ENCODE results near the gene SLC47A2.

SLC47A2 gene

DNA sequence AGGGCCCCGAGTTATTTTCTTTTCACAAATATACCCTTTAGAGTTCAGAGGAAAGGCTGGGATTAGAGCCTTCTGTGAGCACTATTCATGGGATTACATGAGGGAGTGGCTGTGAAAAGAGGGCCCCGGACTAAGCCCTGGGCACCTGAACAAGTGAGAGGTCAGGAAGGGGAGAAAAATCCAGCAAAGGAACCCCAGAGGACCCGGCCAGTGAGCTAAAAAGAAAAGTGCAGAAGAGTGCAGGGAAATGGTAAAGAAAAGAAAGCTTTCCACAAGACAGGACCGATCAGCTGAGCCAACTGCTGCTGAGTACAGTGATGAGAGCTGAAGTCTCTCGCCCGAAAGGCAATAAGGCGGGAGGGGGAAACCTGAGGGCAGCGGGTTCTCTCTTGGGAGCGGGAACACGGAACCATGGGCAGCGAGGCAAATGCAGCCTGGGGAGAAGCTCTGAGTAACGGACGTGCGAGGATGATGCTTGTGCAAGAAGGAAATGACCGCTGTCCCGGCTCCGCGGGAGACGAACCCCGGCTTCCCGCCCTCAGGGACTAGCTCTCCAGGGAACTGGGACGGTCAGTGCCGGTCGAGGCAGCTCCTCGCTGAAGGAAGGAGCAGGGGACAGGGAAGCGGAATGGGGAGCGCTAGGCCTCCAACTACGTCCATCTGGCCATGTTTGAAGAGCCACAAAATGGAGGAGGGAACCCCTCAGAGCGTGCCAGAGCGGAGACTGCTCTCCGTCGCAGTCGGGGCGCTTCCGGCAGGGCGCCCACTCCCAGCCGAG, 68.5 kb downstream of the SLC47A2 start:
- peak overlapping the region; percentile 93 for H3K4me3 ChIP-seq (ENCODE audit: low read length)
- TF ChIP-seq, protein P1, sequence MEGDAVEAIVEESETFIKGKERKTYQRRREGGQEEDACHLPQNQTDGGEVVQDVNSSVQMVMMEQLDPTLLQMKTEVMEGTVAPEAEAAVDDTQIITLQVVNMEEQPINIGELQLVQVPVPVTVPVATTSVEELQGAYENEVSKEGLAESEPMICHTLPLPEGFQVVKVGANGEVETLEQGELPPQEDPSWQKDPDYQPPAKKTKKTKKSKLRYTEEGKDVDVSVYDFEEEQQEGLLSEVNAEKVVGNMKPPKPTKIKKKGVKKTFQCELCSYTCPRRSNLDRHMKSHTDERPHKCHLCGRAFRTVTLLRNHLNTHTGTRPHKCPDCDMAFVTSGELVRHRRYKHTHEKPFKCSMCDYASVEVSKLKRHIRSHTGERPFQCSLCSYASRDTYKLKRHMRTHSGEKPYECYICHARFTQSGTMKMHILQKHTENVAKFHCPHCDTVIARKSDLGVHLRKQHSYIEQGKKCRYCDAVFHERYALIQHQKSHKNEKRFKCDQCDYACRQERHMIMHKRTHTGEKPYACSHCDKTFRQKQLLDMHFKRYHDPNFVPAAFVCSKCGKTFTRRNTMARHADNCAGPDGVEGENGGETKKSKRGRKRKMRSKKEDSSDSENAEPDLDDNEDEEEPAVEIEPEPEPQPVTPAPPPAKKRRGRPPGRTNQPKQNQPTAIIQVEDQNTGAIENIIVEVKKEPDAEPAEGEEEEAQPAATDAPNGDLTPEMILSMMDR (conservative IDR thresholded peaks at IDR 0.05; ENCODE audit: low read length) = no peak
- peak; percentile 75 for DNase-seq (ENCODE audit: low read depth)

DNA sequence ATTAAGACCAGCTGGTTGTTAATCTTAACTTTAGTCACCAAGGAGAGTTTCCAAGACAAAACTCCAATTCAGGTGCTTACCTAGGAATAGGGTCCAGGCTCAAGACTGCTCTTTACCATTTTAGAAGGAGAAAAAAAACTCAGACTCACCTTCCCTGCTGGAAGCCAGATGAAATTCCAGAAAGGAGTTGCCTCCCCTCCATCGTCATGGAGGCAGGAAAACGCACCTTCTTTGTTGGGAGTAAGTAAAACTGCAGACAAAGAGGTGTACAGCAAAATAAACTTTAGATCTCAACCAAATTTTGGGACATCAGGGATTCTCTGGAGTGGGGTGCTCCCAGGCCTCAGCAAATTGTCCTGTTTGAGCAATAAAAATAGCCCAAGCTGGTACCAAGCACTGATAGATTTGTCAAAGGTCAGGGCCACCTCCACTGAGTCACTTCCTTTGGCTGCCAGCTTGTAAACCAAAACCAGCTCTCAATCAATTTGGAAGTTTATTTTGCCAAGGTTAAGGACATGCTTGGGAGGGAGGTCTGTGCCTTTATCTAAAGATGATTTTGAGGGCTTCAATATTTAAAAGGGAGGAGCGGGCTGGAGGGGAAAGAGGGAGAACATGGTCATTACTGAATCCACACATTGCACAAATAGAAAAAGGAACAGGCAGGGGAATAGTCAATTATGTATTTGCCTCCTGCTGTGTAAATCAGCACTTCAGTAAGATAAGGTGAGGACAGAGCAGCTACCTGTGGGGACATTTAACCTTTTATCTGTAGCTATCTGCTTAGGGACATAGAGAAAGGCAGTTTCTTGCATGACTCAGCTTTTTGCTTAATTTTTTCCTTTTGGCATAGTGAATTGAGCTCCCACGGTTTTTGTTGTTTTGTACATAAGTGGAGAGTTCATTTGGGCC, 69.3 kb downstream of the SLC47A2 start:
- peak overlapping the region; percentile 93 for H3K4me3 ChIP-seq (ENCODE audit: low read length)
- peak; percentile 9 for DNase-seq (ENCODE audit: low read depth)
- TF ChIP-seq, protein P1 (conservative IDR thresholded peaks at IDR 0.05; ENCODE audit: low read length) = no peak

DNA sequence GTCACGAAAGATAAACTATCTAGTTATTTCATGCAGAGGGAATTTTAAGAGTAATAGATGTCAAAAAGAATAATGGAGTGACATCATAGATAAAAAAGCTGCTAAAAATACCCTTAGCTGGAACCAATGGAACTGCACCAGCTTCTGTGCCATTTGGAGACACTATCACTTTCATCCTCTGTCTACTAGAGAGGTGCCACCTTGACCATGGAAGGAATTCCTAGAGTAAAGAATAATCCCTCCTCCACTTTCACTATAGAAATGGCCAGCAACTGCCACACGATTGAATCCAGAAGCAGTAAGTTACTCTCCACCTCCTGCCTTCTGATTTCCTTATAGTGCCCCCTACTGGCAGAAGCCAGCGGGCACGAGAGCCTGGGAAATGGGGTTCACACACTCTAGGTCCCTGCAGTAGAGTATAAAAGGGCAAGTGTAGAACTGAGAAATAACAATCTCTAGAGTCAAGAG, 70.6 kb downstream of the SLC47A2 start:
- no peak overlapping the region for H3K4me3 ChIP-seq (ENCODE audit: low read length)
- TF ChIP-seq, protein P1 (conservative IDR thresholded peaks at IDR 0.05; ENCODE audit: low read length) = peak; percentile 31
- no peak for DNase-seq (ENCODE audit: low read depth)

DNA sequence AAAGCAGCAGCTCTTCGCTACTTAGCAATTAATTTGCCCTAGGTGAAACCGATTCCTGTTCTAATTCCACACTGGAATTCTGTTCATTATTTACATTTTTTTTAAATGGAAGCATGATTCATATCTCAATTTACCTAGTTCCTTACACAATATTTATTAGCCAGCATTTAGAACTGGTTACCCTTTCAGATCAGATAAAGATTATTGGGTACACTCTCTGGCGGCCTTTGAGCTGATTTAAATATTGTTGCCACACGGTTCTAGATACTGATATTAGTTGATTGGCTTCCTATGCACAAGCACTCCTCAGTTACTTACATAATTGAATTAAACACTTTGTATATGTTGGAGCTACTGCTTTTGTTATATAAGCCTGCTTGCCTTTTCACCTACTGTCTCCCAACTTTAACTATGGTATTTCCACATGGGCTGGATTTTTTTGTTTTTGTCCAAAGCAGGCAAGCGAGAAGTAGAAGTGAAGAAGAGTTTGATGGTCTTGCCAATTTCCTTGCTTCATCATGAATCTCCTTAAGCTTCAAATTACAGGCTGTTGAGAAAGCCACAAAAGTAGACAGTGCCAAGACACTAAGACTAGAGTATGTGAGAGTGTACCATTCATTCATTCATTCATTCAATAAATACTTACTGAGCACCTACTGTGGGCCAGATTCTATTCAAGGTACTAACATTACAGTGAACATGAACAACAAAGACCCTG, 71.7 kb downstream of the SLC47A2 start:
- TF ChIP-seq, protein P1 (conservative IDR thresholded peaks at IDR 0.05; ENCODE audit: low read length) = no peak
- DNase-seq (ENCODE audit: low read depth) = peak; percentile 62
- H3K4me3 ChIP-seq (ENCODE audit: low read length) = no peak overlapping the region

DNA sequence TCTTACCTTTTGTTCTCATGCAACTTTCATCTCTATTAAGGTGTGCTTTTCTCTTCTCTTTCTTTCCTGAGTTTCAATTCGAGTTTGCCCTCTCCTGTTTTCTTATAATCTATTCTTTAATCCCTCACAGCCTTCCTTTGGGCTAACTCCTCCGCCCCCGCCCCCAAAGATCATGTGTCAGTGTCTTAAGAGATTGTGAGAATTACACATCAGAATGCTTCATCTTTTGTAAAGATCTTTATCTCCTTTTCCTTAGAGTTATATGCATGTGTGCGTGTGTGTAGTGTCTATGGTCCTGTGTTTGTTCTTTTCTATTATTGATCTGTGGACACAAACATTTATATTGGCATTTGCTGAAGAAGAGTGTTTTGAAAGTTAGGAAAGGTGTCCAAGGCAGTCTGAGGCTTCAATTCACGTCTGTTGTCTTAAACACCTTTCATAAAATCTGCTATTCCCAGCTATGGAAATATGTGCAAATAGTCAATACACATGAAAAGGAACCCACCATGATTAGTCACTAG, 74.0 kb downstream of the SLC47A2 start:
- no peak for DNase-seq (ENCODE audit: low read depth)
- TF ChIP-seq, protein P1 (conservative IDR thresholded peaks at IDR 0.05; ENCODE audit: low read length) = no peak
- H3K4me3 ChIP-seq (ENCODE audit: low read length) = no peak overlapping the region

DNA sequence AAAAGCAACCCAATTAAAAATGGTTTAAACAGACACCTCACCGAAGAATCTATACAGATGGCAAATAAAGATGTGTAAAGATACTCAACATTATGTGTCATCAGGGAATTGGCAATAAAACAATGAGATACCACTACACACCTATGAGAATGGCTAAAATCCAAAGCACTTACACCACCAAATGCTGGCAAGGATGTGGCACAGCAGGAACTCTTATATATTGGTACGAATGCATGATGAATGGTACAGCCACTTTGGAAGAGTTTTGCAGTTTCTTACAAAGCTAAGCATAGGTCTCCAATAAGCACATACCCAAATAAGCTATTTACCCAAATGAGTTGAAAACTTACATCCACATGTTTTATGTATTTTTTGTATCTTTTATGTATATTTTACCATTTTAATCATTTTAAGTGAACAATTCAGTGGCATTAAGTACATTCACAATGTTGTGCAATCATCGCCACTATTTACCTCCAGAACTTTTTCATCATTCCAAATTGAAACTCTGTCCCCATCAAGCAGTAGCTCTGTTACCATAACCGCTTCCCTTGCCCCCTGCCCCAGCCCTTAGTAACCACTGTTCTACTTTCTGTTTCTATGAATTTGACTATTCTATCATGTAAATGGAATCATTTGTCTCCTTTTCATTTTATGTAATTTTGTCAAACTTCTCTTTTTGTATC, 74.6 kb downstream of the SLC47A2 start:
- no peak overlapping the region for H3K4me3 ChIP-seq (ENCODE audit: low read length)
- TF ChIP-seq, protein P1 (conservative IDR thresholded peaks at IDR 0.05; ENCODE audit: low read length) = no peak
- DNase-seq (ENCODE audit: low read depth) = no peak

All from AG10803 (cell line).